SK-N-SH (cell line): ENCODE results near the gene NEURL1. TPM values are rescaled to one million over a fixed set of nuclear protein-coding genes. Genes with fewer than 3 reads are reported as not detected.

Source experiments
- CTCF ChIA-PET: fragments of 300-600, 350-600 bp; formaldehyde crosslinking; extraction: SDS; loops from one replicate; lab custom pipeline; 2021; lab: Yijun Ruan, JAX
- POLR2A ChIA-PET: fragments of 350-600 bp; sonication (Branson Sonifier 250); formaldehyde crosslinking; extraction: SDS; loops from one replicate; lab custom pipeline; 2020; ENCODE audit warnings: antibody characterized with exemption, inconsistent platforms; lab: Yijun Ruan, JAX
- DNase-seq: peaks from one replicate; pipeline ENCODE4 v3.0.0; 2012
- H2AFZ ChIP-seq: fragments of 200-600 bp; sonication (generic); 2 replicates; pipeline ENCODE4 v1.8.1; 2016; ENCODE audit warnings: antibody characterized with exemption, mild to moderate bottlenecking, low read depth
- H3F3A ChIP-seq: fragments of 200-600 bp; sonication (generic); replicated peaks from 2 replicates; pipeline ENCODE3; 2016; ENCODE audit warnings: antibody characterized with exemption, mild to moderate bottlenecking; ENCODE audit not compliant: insufficient read depth
- H3K27ac ChIP-seq, 2 experiments: fragments of 200-500 bp in 1 of 2; fragments of 200-600 bp in 1 of 2; sonication (Bioruptor generic) in 1 of 2; sonication (generic), shearing (Covaris generic) in 1 of 2; 2 replicates each; pipeline versions ENCODE4 v1.5.1 to v1.6.1; 2014 to 2016; ENCODE audit warnings: low read depth in 2 of 2, inconsistent platforms in 1 of 2, low read length in 1 of 2, mild to moderate bottlenecking in 1 of 2, mixed read lengths in 1 of 2
- H3K27me3 ChIP-seq: fragments of 200-600 bp; sonication (generic), shearing (Covaris generic); 2 replicates; pipeline ENCODE4 v1.6.1; 2016; ENCODE audit warnings: mixed run types; ENCODE audit not compliant: insufficient read depth
- H3K36me3 ChIP-seq, 2 experiments: fragments of 200-500 bp in 1 of 2; fragments of 200-600 bp in 1 of 2; sonication (Bioruptor generic) in 1 of 2; sonication (generic) in 1 of 2; replicated peaks in 1 of 2; 2 replicates each; pipeline versions ENCODE3 to v1.5.1; 2014 to 2016; ENCODE audit warnings: low read length in 1 of 2, mild to moderate bottlenecking in 1 of 2; ENCODE audit not compliant: insufficient read depth in 2 of 2, control insufficient read depth in 1 of 2
- H3K4me1 ChIP-seq, 2 experiments: fragments of 200-500 bp in 1 of 2; fragments of 200-600 bp in 1 of 2; sonication (Bioruptor generic) in 1 of 2; sonication (generic), shearing (Covaris generic) in 1 of 2; 2 replicates each; pipeline versions ENCODE4 v1.5.1 to v1.6.1; 2014 to 2016; ENCODE audit warnings: low read depth in 1 of 2, low read length in 1 of 2, mixed run types in 1 of 2; ENCODE audit not compliant: insufficient read depth in 2 of 2, control insufficient read depth in 1 of 2
- H3K4me2 ChIP-seq: fragments of 200-600 bp; sonication (generic), shearing (Covaris generic); 2 replicates; pipeline ENCODE4 v1.6.1; 2017; ENCODE audit warnings: mixed run types
- H3K4me3 ChIP-seq, 2 experiments: fragments of 200-500 bp in 1 of 2; fragments of 200-600 bp in 1 of 2; sonication (Bioruptor generic) in 1 of 2; sonication (generic), shearing (Covaris generic) in 1 of 2; 2 replicates each; pipeline versions ENCODE4 v1.5.1 to v1.8.1; 2014 to 2016; ENCODE audit warnings: low read depth in 2 of 2, inconsistent platforms in 1 of 2, low read length in 1 of 2, mild to moderate bottlenecking in 1 of 2, mixed read lengths in 1 of 2, moderate library complexity in 1 of 2
- H3K79me2 ChIP-seq: fragments of 200-600 bp; sonication (generic); 2 replicates; pipeline ENCODE4 v1.8.1; 2017; ENCODE audit warnings: mild to moderate bottlenecking; ENCODE audit not compliant: insufficient read depth
- H3K9ac ChIP-seq: fragments of 200-600 bp; sonication (generic); 2 replicates; pipeline ENCODE4 v1.6.1; 2017; ENCODE audit warnings: mixed run types
- H3K9me2 ChIP-seq: fragments of 200-600 bp; sonication (generic); 2 replicates; pipeline ENCODE4 v1.6.1; 2017; ENCODE audit warnings: mixed run types
- H3K9me3 ChIP-seq: fragments of 200-600 bp; sonication (generic); 2 replicates; pipeline ENCODE4 v1.6.1; 2017; ENCODE audit warnings: mixed run types, mild to moderate bottlenecking, moderate library complexity
- H4K20me1 ChIP-seq: fragments of 200-600 bp; sonication (generic); 2 replicates; pipeline ENCODE4 v1.6.1; 2017; ENCODE audit warnings: mild to moderate bottlenecking, mixed run types; ENCODE audit not compliant: insufficient read depth
- FOSL2 ChIP-seq: IDR thresholded peaks from 2 replicates; pipeline ENCODE4 v1.4.0; 2012; ENCODE audit warnings: low read depth, mild to moderate bottlenecking, moderate library complexity, borderline replicate concordance
- FOXJ3 ChIP-seq: sonication (generic); formaldehyde crosslinking; IDR thresholded peaks from 2 replicates; pipeline ENCODE4 v1.5.1; 2020; ENCODE audit warnings: mild to moderate bottlenecking, missing genetic modification reagents
- GABPA ChIP-seq: IDR thresholded peaks from 2 replicates; pipeline ENCODE4 v1.4.0; 2012; ENCODE audit warnings: low read depth, mild to moderate bottlenecking
- JUND ChIP-seq: IDR thresholded peaks from 2 replicates; pipeline ENCODE4 v1.4.0; 2012
- MEF2A ChIP-seq: IDR thresholded peaks from 2 replicates; pipeline ENCODE4 v1.4.0; 2012; ENCODE audit warnings: low read depth, borderline replicate concordance
- NRF1 ChIP-seq: IDR thresholded peaks from 2 replicates; pipeline ENCODE4 v1.6.1; 2012; ENCODE audit warnings: low read depth, mild to moderate bottlenecking, low read length
- PBX3 ChIP-seq: IDR thresholded peaks from 2 replicates; pipeline ENCODE4; 2012
- REST ChIP-seq: IDR thresholded peaks from 2 replicates; pipeline ENCODE4 v1.6.1; 2012; ENCODE audit warnings: mild to moderate bottlenecking, low read depth, low read length, moderate library complexity
- RXRA ChIP-seq: IDR thresholded peaks from 2 replicates; pipeline ENCODE4 v1.4.0; 2012; ENCODE audit warnings: low read depth, mild to moderate bottlenecking, borderline replicate concordance
- SIN3A ChIP-seq: IDR thresholded peaks from 2 replicates; pipeline ENCODE4 v1.6.1; 2012; ENCODE audit warnings: low read depth, mild to moderate bottlenecking, low read length, moderate library complexity, borderline replicate concordance
- TCF12 ChIP-seq: IDR thresholded peaks from 2 replicates; pipeline ENCODE4 v1.4.0; 2012
- TEAD4 ChIP-seq: IDR thresholded peaks from 2 replicates; pipeline ENCODE4 v1.4.0; 2012; ENCODE audit warnings: mild to moderate bottlenecking, borderline replicate concordance; ENCODE audit not compliant: insufficient read depth
- WGBS: methylation state at CpG from one replicate; pipeline ENCODE4 v1.1.6; 2017; ENCODE audit warnings: low lambda C conversion rate; 5-methylcytosine and 5-hydroxymethylcytosine counted together
- polyA plus RNA-seq, 3 experiments: library from polyadenylated mRNA; depleted of rRNA; stranded (reverse); fragments of >200 nt; gene quantifications; 2 replicates each; pipeline ENCODE4 v1.2.3, GENCODE V29; 2012
- TF ChIP-seq, protein P1 (sequence below): IDR thresholded peaks from 2 replicates; pipeline ENCODE4 v1.4.0; 2012; ENCODE audit warnings: low read depth, borderline replicate concordance
- TF ChIP-seq, protein P2 (sequence below): fragments of 150-350 bp; IDR thresholded peaks from 2 replicates; pipeline ENCODE4 v1.6.1; 2017; ENCODE audit warnings: antibody characterized with exemption, low read length, low read depth, borderline replicate concordance
- TF ChIP-seq, protein P3 (sequence below): fragments of 200-600 bp; sonication (generic); IDR thresholded peaks from 2 replicates; pipeline ENCODE4 v1.6.1; 2017; ENCODE audit warnings: antibody characterized with exemption, mild to moderate bottlenecking, moderate library complexity

The NEURL1 gene
- polyA plus RNA-seq, 1 of the 3 experiments (the other 2 are of a cell fraction), result 0.05 TPM

- no peaks in the 10 kb centered on the region for H3K9me2 ChIP-seq
- H4K20me1 ChIP-seq, result no peaks in the 10 kb centered on the region
- H3F3A ChIP-seq, result peaks cover 5% of the 10 kb centered on the region
- H2AFZ ChIP-seq, result no peak overlapping the region
- peaks cover 0 to 9% of the 10 kb centered on the region in 2 experiments; a peak in 1 of 4 replicates for H3K4me1 ChIP-seq
- peak overlapping the region in 1 of 2 experiments; percentile 77; a peak in 2 of 4 replicates for H3K27ac ChIP-seq
- no peak overlapping the region for H3K4me2 ChIP-seq
- no peaks in the 10 kb centered on the region for H3K27me3 ChIP-seq
- H3K36me3 ChIP-seq, result peaks cover 50 to 65% of the 10 kb centered on the region in 2 experiments
- H3K79me2 ChIP-seq, result no peaks in the 10 kb centered on the region
- ChIA-PET CTCF (interaction anchor here (1.0 kb wide), 1 partner anchor 29 kb away, joined by 4 read pairs; no protein-coding TSS in a partner anchor), POLR2A (no interaction called here)
- H3K4me3 ChIP-seq, result no peak overlapping the region
- WGBS, result 86% methylated on average over 11 of the region's 12 CpGs
- TF ChIP-seq GABPA, result no peak
- no peak for TF ChIP-seq SIN3A
- TF ChIP-seq, protein P1, sequence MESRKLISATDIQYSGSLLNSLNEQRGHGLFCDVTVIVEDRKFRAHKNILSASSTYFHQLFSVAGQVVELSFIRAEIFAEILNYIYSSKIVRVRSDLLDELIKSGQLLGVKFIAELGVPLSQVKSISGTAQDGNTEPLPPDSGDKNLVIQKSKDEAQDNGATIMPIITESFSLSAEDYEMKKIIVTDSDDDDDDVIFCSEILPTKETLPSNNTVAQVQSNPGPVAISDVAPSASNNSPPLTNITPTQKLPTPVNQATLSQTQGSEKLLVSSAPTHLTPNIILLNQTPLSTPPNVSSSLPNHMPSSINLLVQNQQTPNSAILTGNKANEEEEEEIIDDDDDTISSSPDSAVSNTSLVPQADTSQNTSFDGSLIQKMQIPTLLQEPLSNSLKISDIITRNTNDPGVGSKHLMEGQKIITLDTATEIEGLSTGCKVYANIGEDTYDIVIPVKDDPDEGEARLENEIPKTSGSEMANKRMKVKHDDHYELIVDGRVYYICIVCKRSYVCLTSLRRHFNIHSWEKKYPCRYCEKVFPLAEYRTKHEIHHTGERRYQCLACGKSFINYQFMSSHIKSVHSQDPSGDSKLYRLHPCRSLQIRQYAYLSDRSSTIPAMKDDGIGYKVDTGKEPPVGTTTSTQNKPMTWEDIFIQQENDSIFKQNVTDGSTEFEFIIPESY, result no peak
- no peak for TF ChIP-seq TEAD4
- TF ChIP-seq MEF2A, result no peak
- no peak for TF ChIP-seq PBX3
- TF ChIP-seq TCF12, result no peak
- TF ChIP-seq, protein P2, sequence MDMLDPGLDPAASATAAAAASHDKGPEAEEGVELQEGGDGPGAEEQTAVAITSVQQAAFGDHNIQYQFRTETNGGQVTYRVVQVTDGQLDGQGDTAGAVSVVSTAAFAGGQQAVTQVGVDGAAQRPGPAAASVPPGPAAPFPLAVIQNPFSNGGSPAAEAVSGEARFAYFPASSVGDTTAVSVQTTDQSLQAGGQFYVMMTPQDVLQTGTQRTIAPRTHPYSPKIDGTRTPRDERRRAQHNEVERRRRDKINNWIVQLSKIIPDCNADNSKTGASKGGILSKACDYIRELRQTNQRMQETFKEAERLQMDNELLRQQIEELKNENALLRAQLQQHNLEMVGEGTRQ, result no peak
- TF ChIP-seq JUND, result no peak
- no peak for TF ChIP-seq REST
- TF ChIP-seq RXRA, result no peak
- TF ChIP-seq, protein P3, sequence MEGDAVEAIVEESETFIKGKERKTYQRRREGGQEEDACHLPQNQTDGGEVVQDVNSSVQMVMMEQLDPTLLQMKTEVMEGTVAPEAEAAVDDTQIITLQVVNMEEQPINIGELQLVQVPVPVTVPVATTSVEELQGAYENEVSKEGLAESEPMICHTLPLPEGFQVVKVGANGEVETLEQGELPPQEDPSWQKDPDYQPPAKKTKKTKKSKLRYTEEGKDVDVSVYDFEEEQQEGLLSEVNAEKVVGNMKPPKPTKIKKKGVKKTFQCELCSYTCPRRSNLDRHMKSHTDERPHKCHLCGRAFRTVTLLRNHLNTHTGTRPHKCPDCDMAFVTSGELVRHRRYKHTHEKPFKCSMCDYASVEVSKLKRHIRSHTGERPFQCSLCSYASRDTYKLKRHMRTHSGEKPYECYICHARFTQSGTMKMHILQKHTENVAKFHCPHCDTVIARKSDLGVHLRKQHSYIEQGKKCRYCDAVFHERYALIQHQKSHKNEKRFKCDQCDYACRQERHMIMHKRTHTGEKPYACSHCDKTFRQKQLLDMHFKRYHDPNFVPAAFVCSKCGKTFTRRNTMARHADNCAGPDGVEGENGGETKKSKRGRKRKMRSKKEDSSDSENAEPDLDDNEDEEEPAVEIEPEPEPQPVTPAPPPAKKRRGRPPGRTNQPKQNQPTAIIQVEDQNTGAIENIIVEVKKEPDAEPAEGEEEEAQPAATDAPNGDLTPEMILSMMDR, result no peak
- TF ChIP-seq FOSL2, result no peak
- no peak for TF ChIP-seq FOXJ3
- TF ChIP-seq NRF1, result no peak
- no peak overlapping the region; the same call in 1 of the 2 replicates for H3K9ac ChIP-seq
- H3K9me3 ChIP-seq, result no peaks in the 10 kb centered on the region
- no peak for DNase-seq
These were observed 47.5 kb upstream of the NEURL1 start for GRCh38 chr10:103445767-103446567.
